GM13976 (cell line): Measurements from ENCODE around the gene ADCK2.
"Not testable (repeated sequence)": the region's sequence is repeated elsewhere in the genome, so short reads cannot be mapped to it uniquely, and the experiment has no call there.

Source experiments
- DNase-seq: peaks from one replicate; pipeline ENCODE4 v3.0.0; 2012; ENCODE audit warnings: low spot score
- CTCF ChIP-seq: IDR thresholded peaks from 2 replicates; pipeline ENCODE4 v1.5.1; 2012; ENCODE audit warnings: borderline replicate concordance, mild to moderate bottlenecking; ENCODE audit not compliant: insufficient read depth; ENCODE audit errors: extremely low read depth, missing control alignments, control extremely low read depth
- in situ Hi-C: fragments of 300-500 bp; cut with MboI; formaldehyde crosslinking; loops from one replicate; pipeline ENCODE4 v1.12.0; 2022; ENCODE audit warnings: low sequenced_read_pairs, mixed read lengths, inconsistent platforms; ENCODE audit not compliant: unreplicated experiment

The ADCK2 gene

GRCh38 chr7:140686921-140687320 lies 14.2 kb downstream of the ADCK2 start:
- in situ Hi-C loops = no loop called here
- no peak for TF ChIP-seq CTCF

GRCh38 chr7:140688341-140688740 lies 15.6 kb downstream of the ADCK2 start:
- TF ChIP-seq CTCF = no peak
- in situ Hi-C loops = no loop called here
- DNase-seq = no peak

More at GRCh38 chr7:140686921-140687320, 14.2 kb downstream of the ADCK2 start:
- DNase-seq = no peak

GRCh38 chr7:140689199-140690152 lies 16.7 kb downstream of the ADCK2 start:
- DNase-seq = peak; percentile 12
- in situ Hi-C loops = no loop called here
- TF ChIP-seq CTCF = no peak

GRCh38 chr7:140691376-140692045 lies 18.8 kb downstream of the ADCK2 start:
- DNase-seq = no peak
- TF ChIP-seq CTCF = no peak
- in situ Hi-C loops = no loop called here

- in situ Hi-C loops, DNase-seq: not testable (repeated sequence)
These were observed 21.1 kb downstream of the ADCK2 start for GRCh38 chr7:140693849-140694248.

GRCh38 chr7:140694592-140694991 lies 21.8 kb downstream of the ADCK2 start:
- DNase-seq = no peak
- in situ Hi-C loops = no loop called here
- TF ChIP-seq CTCF = no peak

GRCh38 chr7:140695381-140695780 lies 22.6 kb downstream of the ADCK2 start:
- no peak for TF ChIP-seq CTCF
- in situ Hi-C loops = no loop called here

More at GRCh38 chr7:140695381-140695780, 22.6 kb downstream of the ADCK2 start:
- DNase-seq = no peak
